D721Med (cell line): ENCODE results near the gene OSCP1.

Source experiments
- DNase-seq: peaks from one replicate; pipeline ENCODE4 v3.0.0; 2011; ENCODE audit warnings: low spot score; ENCODE audit not compliant: insufficient read length
- FAIRE-seq: peaks from 2 replicates; lab custom pipeline; 2011; peaks lifted over from hg19 to GRCh38; lab: Jason Lieb, UNC
- CTCF ChIP-seq: IDR thresholded peaks from 2 replicates; pipeline ENCODE4 v1.5.1; 2012; ENCODE audit warnings: mild to moderate bottlenecking, control low read depth; ENCODE audit not compliant: insufficient read depth; ENCODE audit errors: missing control alignments

OSCP1 gene

GRCh38 chr1:36486439-36487335, 36.4 kb upstream of the OSCP1 start:
- no peak for TF ChIP-seq CTCF
- DNase-seq (no peak), FAIRE-seq (no peak)

- TF ChIP-seq CTCF, result no peak
- DNase-seq (no peak), FAIRE-seq (no peak)
Measured at GRCh38 chr1:36486093-36486438, 35.8 kb upstream of the OSCP1 start.

- no peak for TF ChIP-seq CTCF
- FAIRE-seq (no peak), DNase-seq (no peak)
Measured at GRCh38 chr1:36484099-36484498, 33.8 kb upstream of the OSCP1 start.

GRCh38 chr1:36482724-36483388, 32.6 kb upstream of the OSCP1 start, which contains the start of gene CSF3R:
TSS of gene CSF3R (minus strand) at chr1:36482913. CDS start at chr1:36479496, 3,417 bp downstream.
- no peak for FAIRE-seq
- no peak for TF ChIP-seq CTCF

GRCh38 chr1:36481771-36482723, 31.8 kb upstream of the OSCP1 start:
- no peak for DNase-seq
- FAIRE-seq, result no peak
- no peak for TF ChIP-seq CTCF

More at GRCh38 chr1:36482724-36483388, 32.6 kb upstream of the OSCP1 start, which contains the start of gene CSF3R:
- DNase-seq, result no peak

- FAIRE-seq (no peak), DNase-seq (no peak)
- no peak for TF ChIP-seq CTCF
Measured at GRCh38 chr1:36481091-36481490, 30.8 kb upstream of the OSCP1 start.
